Left renal pelvis (tissue), 4 donors: ENCODE measurements around the gene TUBB6. TPM values are rescaled to one million over a fixed set of nuclear protein-coding genes. Genes with fewer than 3 reads are reported as not detected.

Source experiments
- polyA plus RNA-seq, 4 donors: library from polyadenylated mRNA; unstranded; fragments of 120-200 nt; gene quantifications; one replicate each; pipeline ENCODE4 v1.2.1, GENCODE V29; 2013; ENCODE audit not compliant: insufficient read length in 4 of 4

TUBB6 gene
- polyA plus RNA-seq, 4 donors = 56.3 to 121 (median 62.2) TPM

Other genes with a start within 250 kb of the TUBB6 start
- gene ANKRD62, start 214.4 kb upstream of the TUBB6 start, polyA plus RNA-seq = under 1 TPM; 0.07 to 0.15 (median 0.07) TPM
- gene CIDEA, start 53.9 kb upstream of the TUBB6 start, polyA plus RNA-seq = not detected
- gene AFG3L2, start 69.0 kb downstream of the TUBB6 start, polyA plus RNA-seq = 10 to 100 TPM; 37.3 to 78.5 (median 71.1) TPM
- 10 to 100 TPM in 1 of 4 donors, 1 to 10 TPM in 3; 8.2 to 14.7 (median 8.7) TPM for gene PRELID3A, start 99.7 kb downstream of the TUBB6 start, polyA plus RNA-seq